Parathyroid adenoma (tissue), 2 donors: ENCODE data around the gene SLC9A3.

ENCODE experiments used
- H2AFZ ChIP-seq: fragments of 300-600 bp; sonication (generic); one replicate; pipeline ENCODE4 v1.7.0; 2017; ENCODE audit warnings: antibody characterized with exemption, mild to moderate bottlenecking
- H3K27ac ChIP-seq: fragments of 300-600 bp; sonication (generic); one replicate; pipeline ENCODE4 v1.7.0; 2017
- H3K27me3 ChIP-seq: fragments of 300-600 bp; sonication (generic); one replicate; pipeline ENCODE4 v1.7.0; 2017; ENCODE audit warnings: low read length; ENCODE audit not compliant: control insufficient read depth, insufficient read depth
- H3K36me3 ChIP-seq: fragments of 300-600 bp; sonication (generic); one replicate; pipeline ENCODE4 v1.7.0; 2017; ENCODE audit warnings: low read length; ENCODE audit not compliant: control insufficient read depth, insufficient read depth
- H3K4me1 ChIP-seq: fragments of 300-600 bp; sonication (generic); one replicate; pipeline ENCODE4 v1.7.0; 2017; ENCODE audit warnings: control low read depth
- H3K4me2 ChIP-seq: fragments of 300-600 bp; sonication (generic); one replicate; pipeline ENCODE4 v1.7.0; 2017; ENCODE audit warnings: low read length
- H3K4me3 ChIP-seq: fragments of 300-600 bp; sonication (generic); one replicate; pipeline ENCODE4 v1.7.0; 2017; ENCODE audit warnings: low read depth, low read length
- H3K79me2 ChIP-seq: fragments of 300-600 bp; sonication (generic); one replicate; pipeline ENCODE4 v1.7.0; 2017; ENCODE audit warnings: control low read depth
- H3K9ac ChIP-seq: fragments of 300-600 bp; sonication (generic); one replicate; pipeline ENCODE4 v1.7.0; 2017; ENCODE audit warnings: mild to moderate bottlenecking
- H3K9me3 ChIP-seq: fragments of 300-600 bp; sonication (generic); one replicate; pipeline ENCODE4 v1.7.0; 2017; ENCODE audit warnings: low read length; ENCODE audit not compliant: control insufficient read depth
- CTCF ChIP-seq: fragments of 300-600 bp; sonication (generic); IDR thresholded peaks from one replicate; pipeline ENCODE4 v1.7.0; 2017; ENCODE audit warnings: antibody characterized with exemption, mild to moderate bottlenecking
- donor health status: primary hyperparathyroidism.

SLC9A3 gene

GRCh38 chr5:551406-551805 is 27.2 kb upstream of the SLC9A3 start:
- Histone ChIP-seq H3K27me3 (no peaks in the 10 kb centered on the region), H3K9ac (no peak overlapping the region), H2AFZ (no peak overlapping the region), H3K9me3 (no peaks in the 10 kb centered on the region), H3K4me3 (no peak overlapping the region), H3K27ac (no peak overlapping the region), H3K36me3 (no peaks in the 10 kb centered on the region), H3K4me2 (no peak overlapping the region), H3K4me1 (no peaks in the 10 kb centered on the region), H3K79me2 (no peaks in the 10 kb centered on the region)
- TF ChIP-seq CTCF: no peak

GRCh38 chr5:549229-549628 is 25.0 kb upstream of the SLC9A3 start:
- Histone ChIP-seq H3K79me2 (no peaks in the 10 kb centered on the region), H2AFZ (no peak overlapping the region), H3K4me3 (no peak overlapping the region), H3K9ac (no peak overlapping the region), H3K4me2 (no peak overlapping the region), H3K27me3 (no peaks in the 10 kb centered on the region), H3K27ac (no peak overlapping the region), H3K4me1 (no peaks in the 10 kb centered on the region), H3K36me3 (no peaks in the 10 kb centered on the region), H3K9me3 (no peaks in the 10 kb centered on the region)
- TF ChIP-seq CTCF: no peak

- no peak overlapping the region for H3K4me2 ChIP-seq
- no peak overlapping the region for H3K4me3 ChIP-seq
- no peak overlapping the region for H2AFZ ChIP-seq
- no peak overlapping the region for H3K9ac ChIP-seq
- no peaks in the 10 kb centered on the region for H3K79me2 ChIP-seq
- H3K27me3 ChIP-seq: no peaks in the 10 kb centered on the region
- H3K4me1 ChIP-seq: no peaks in the 10 kb centered on the region
- no peak for TF ChIP-seq CTCF
- no peaks in the 10 kb centered on the region for H3K9me3 ChIP-seq
- no peak overlapping the region for H3K27ac ChIP-seq
- no peaks in the 10 kb centered on the region for H3K36me3 ChIP-seq
These were observed 24.0 kb upstream of the SLC9A3 start for GRCh38 chr5:548256-548655.

- Histone ChIP-seq H3K4me1 (no peaks in the 10 kb centered on the region), H2AFZ (no peak overlapping the region), H3K27ac (no peak overlapping the region), H3K9me3 (no peaks in the 10 kb centered on the region), H3K4me3 (no peak overlapping the region), H3K27me3 (no peaks in the 10 kb centered on the region), H3K9ac (no peak overlapping the region), H3K4me2 (no peak overlapping the region), H3K36me3 (no peaks in the 10 kb centered on the region), H3K79me2 (no peaks in the 10 kb centered on the region)
- no peak for TF ChIP-seq CTCF
These were observed 23.1 kb upstream of the SLC9A3 start for GRCh38 chr5:547086-547924.

- Histone ChIP-seq H3K4me3 (no peak overlapping the region), H3K9me3 (no peaks in the 10 kb centered on the region), H3K79me2 (no peaks in the 10 kb centered on the region), H2AFZ (no peak overlapping the region), H3K4me1 (no peaks in the 10 kb centered on the region), H3K27ac (no peak overlapping the region), H3K27me3 (no peaks in the 10 kb centered on the region), H3K36me3 (no peaks in the 10 kb centered on the region), H3K4me2 (no peak overlapping the region), H3K9ac (no peak overlapping the region)
- TF ChIP-seq CTCF: no peak
These were observed 22.2 kb upstream of the SLC9A3 start for GRCh38 chr5:546376-546908.
